GM21825 (cell line): ENCODE data around the gene OR5M11.
"Not testable (repeated sequence)": the region's sequence is repeated elsewhere in the genome, so short reads cannot be mapped to it uniquely, and the experiment has no call there.

Source experiments
- ATAC-seq: cut with Tn5 transposase; IDR thresholded peaks from one replicate; pipeline ENCODE4 v1.9.1; 2021; ENCODE audit warnings: mild to moderate bottlenecking, moderate library complexity; ENCODE audit not compliant: unreplicated experiment

OR5M11 gene

GRCh38 chr11:56543157-56543556, at the start of gene OR5M11:
Gene OR5M11, minus strand, starts transcription at chr11:56543257. Its CDS starts 0 bp downstream, at chr11:56543257.
- no peak for ATAC-seq

GRCh38 chr11:56592088-56592717, 49.1 kb upstream of the OR5M11 start:
- ATAC-seq, result not testable (repeated sequence)

- ATAC-seq, result no peak
Measured at GRCh38 chr11:56577621-56578020, 34.6 kb upstream of the OR5M11 start, which contains the start of gene OR5M10. Gene OR5M10, minus strand, starts transcription at chr11:56577721. Its CDS starts 0 bp downstream, at chr11:56577721.

- ATAC-seq, result no peak
Measured at GRCh38 chr11:56558574-56558973, 15.5 kb upstream of the OR5M11 start.

GRCh38 chr11:56554691-56555090, 11.6 kb upstream of the OR5M11 start:
- ATAC-seq, result not testable (repeated sequence)

- ATAC-seq, result no peak
Measured at GRCh38 chr11:56545531-56545930, 2.5 kb upstream of the OR5M11 start.

GRCh38 chr11:56543739-56544138, 682 bp upstream of the OR5M11 start:
- no peak for ATAC-seq

GRCh38 chr11:56533054-56533740, 9.9 kb downstream of the OR5M11 start:
- ATAC-seq, result no peak

- ATAC-seq, result no peak
Measured at GRCh38 chr11:56531856-56532255, 11.2 kb downstream of the OR5M11 start.

GRCh38 chr11:56522008-56522407, 21.0 kb downstream of the OR5M11 start:
- no peak for ATAC-seq

GRCh38 chr11:56513280-56513679, 29.8 kb downstream of the OR5M11 start:
- ATAC-seq, result no peak

GRCh38 chr11:56509439-56509838, 33.6 kb downstream of the OR5M11 start:
- ATAC-seq, result no peak

- ATAC-seq, result no peak
Measured at GRCh38 chr11:56497010-56497409, 46.0 kb downstream of the OR5M11 start.

- ATAC-seq, result no peak
Measured at GRCh38 chr11:56495117-56495516, 47.9 kb downstream of the OR5M11 start.
